Stimulated activated CD8-positive, alpha-beta memory T cell treated with anti-CD3 and anti-CD28 coated beads, Interleukin-12 subunit alpha, Interleukin-12 subunit beta, amount 100 ng/mL, for 4 hours (primary cell): ENCODE results near the gene BTBD9.

Experiments used
- DNase-seq: peaks from one replicate; pipeline ENCODE4 v3.0.0-alpha.2; 2020; ENCODE audit warnings: low read depth

Gene BTBD9

GRCh38 chr6:38554700-38555413 lies 84.9 kb downstream of the BTBD9 start:
- DNase-seq = no peak

GRCh38 chr6:38554014-38554413 lies 85.7 kb downstream of the BTBD9 start:
- no peak for DNase-seq

GRCh38 chr6:38552121-38552520 lies 87.6 kb downstream of the BTBD9 start:
- no peak for DNase-seq

GRCh38 chr6:38549795-38550194 lies 89.9 kb downstream of the BTBD9 start:
- no peak for DNase-seq

- DNase-seq = no peak
Measured at GRCh38 chr6:38549180-38549579, 90.5 kb downstream of the BTBD9 start.

- no peak for DNase-seq
Measured at GRCh38 chr6:38543022-38543421, 96.7 kb downstream of the BTBD9 start.

- DNase-seq = no peak
Measured at GRCh38 chr6:38542031-38542430, 97.7 kb downstream of the BTBD9 start.

GRCh38 chr6:38533064-38533463 lies 106.7 kb downstream of the BTBD9 start:
- no peak for DNase-seq

GRCh38 chr6:38531134-38531533 lies 108.6 kb downstream of the BTBD9 start:
- no peak for DNase-seq

- DNase-seq = no peak
Measured at GRCh38 chr6:38528196-38528965, 111.3 kb downstream of the BTBD9 start.

- no peak for DNase-seq
Measured at GRCh38 chr6:38527371-38527770, 112.4 kb downstream of the BTBD9 start.

- DNase-seq = no peak
Measured at GRCh38 chr6:38525888-38526287, 113.8 kb downstream of the BTBD9 start.

- DNase-seq = no peak
Measured at GRCh38 chr6:38524436-38525145, 115.1 kb downstream of the BTBD9 start.

GRCh38 chr6:38522322-38522721 lies 117.4 kb downstream of the BTBD9 start:
- no peak for DNase-seq

GRCh38 chr6:38518511-38519304 lies 121.0 kb downstream of the BTBD9 start:
- no peak for DNase-seq

GRCh38 chr6:38517005-38517404 lies 122.7 kb downstream of the BTBD9 start:
- DNase-seq = no peak

- DNase-seq = no peak
Measured at GRCh38 chr6:38514399-38514798, 125.3 kb downstream of the BTBD9 start.

- no peak for DNase-seq
Measured at GRCh38 chr6:38512211-38512610, 127.5 kb downstream of the BTBD9 start.

GRCh38 chr6:38510205-38510604 lies 129.5 kb downstream of the BTBD9 start:
- DNase-seq = no peak

GRCh38 chr6:38509713-38510112 lies 130.0 kb downstream of the BTBD9 start:
- no peak for DNase-seq

- DNase-seq = no peak
Measured at GRCh38 chr6:38508894-38509293, 130.8 kb downstream of the BTBD9 start.

- DNase-seq = no peak
Measured at GRCh38 chr6:38508286-38508685, 131.4 kb downstream of the BTBD9 start.
